Natural killer cell (primary cell): ENCODE results near the gene ATF6B. TPM values are rescaled to one million over a fixed set of nuclear protein-coding genes. Genes with fewer than 3 reads are reported as not detected.

ENCODE experiments used
- ATAC-seq, 3 donors: fragments of 150-1000 bp in 2 of 3; fragments of 200-7000 bp in 1 of 3; cut with Tn5 transposase; 1 replicate in 1 of 3; 2 replicates in 2 of 3; pipeline ENCODE4 v1.10.0; 2021; ENCODE audit warnings: mild to moderate bottlenecking in 2 of 3, moderate library complexity in 2 of 3
- DNase-seq, 2 donors: peaks; one replicate each; pipeline versions ENCODE4 v3.0.0 to v3.0.0-alpha.2; 2013 to 2021; ENCODE audit warnings: mixed read lengths in 1 of 2
- H3K27ac ChIP-seq: one replicate; pipeline ENCODE4 v1.5.1; 2013; ENCODE audit warnings: mild to moderate bottlenecking, low read length
- H3K27me3 ChIP-seq: one replicate; pipeline ENCODE4 v1.6.1; 2013; ENCODE audit warnings: low read length; ENCODE audit not compliant: control insufficient read depth, insufficient read depth
- H3K36me3 ChIP-seq: one replicate; pipeline ENCODE4 v1.6.1; 2013; ENCODE audit warnings: low read length; ENCODE audit not compliant: control insufficient read depth, insufficient read depth
- H3K4me1 ChIP-seq: one replicate; pipeline ENCODE4 v1.6.1; 2013; ENCODE audit warnings: low read length; ENCODE audit not compliant: control insufficient read depth, insufficient read depth
- H3K4me3 ChIP-seq: one replicate; pipeline ENCODE4 v1.5.1; 2013; ENCODE audit warnings: low read length
- H3K9me3 ChIP-seq: one replicate; pipeline ENCODE4 v1.6.1; 2013; ENCODE audit warnings: low read length; ENCODE audit not compliant: control insufficient read depth, insufficient read depth
- H3K27ac Mint-ChIP-seq, 2 donors: one replicate each; pipeline ENCODE4 v1.8.0; 2022; ENCODE audit warnings: mild to moderate bottlenecking in 2 of 2, mixed read lengths in 2 of 2, moderate library complexity in 1 of 2
- H3K27me3 Mint-ChIP-seq, 2 donors: one replicate each; pipeline ENCODE4 v1.8.0; 2022; ENCODE audit warnings: low read depth in 2 of 2, mixed read lengths in 2 of 2
- H3K36me3 Mint-ChIP-seq: one replicate; pipeline ENCODE4 v1.8.0; 2022; ENCODE audit warnings: mixed read lengths
- H3K4me1 Mint-ChIP-seq, 2 donors: one replicate each; pipeline ENCODE4 v1.8.0; 2022; ENCODE audit warnings: mixed read lengths in 2 of 2
- H3K4me3 Mint-ChIP-seq: one replicate; pipeline ENCODE4 v1.8.0; 2022; ENCODE audit warnings: mild to moderate bottlenecking, moderate library complexity, mixed read lengths
- H3K9me3 Mint-ChIP-seq, 2 donors: one replicate each; pipeline ENCODE4 v1.8.0; 2022; ENCODE audit warnings: mixed read lengths in 2 of 2
- CTCF ChIP-seq: fragments of 200-600 bp; IDR thresholded peaks from one replicate; pipeline ENCODE4 v1.8.0; 2022; ENCODE audit warnings: antibody characterized with exemption
- WGBS: methylation state at CpG from one replicate; pipeline ENCODE4 v1.1.7; 2013; ENCODE audit warnings: missing lambda C conversion rate; ENCODE audit not compliant: insufficient coverage; 5-methylcytosine and 5-hydroxymethylcytosine counted together
- intact Hi-C: fragments of 100-400 bp; cut with micrococcal nuclease; formaldehyde crosslinking; loops from one replicate; pipeline ENCODE4 v1.14.2; 2022
- total RNA-seq, 4 donors: library from RNA; stranded (reverse); fragments of 120-200 nt in 1 of 4; gene quantifications; one replicate each; pipeline versions ENCODE4 v1.2.3 to v1.2.4, GENCODE V29; 2013 to 2022

ATF6B gene
- total RNA-seq, 3 donors from 2014 or later (not counting 1 experiment from before 2014, with no cell fraction given), result 157 to 187 (median 178) TPM

- Histone ChIP-seq H3K4me1 (no peaks in the 10 kb centered on the region), H3K27me3 (peaks cover 11% of the 10 kb centered on the region), H3K4me3 (no peak overlapping the region), H3K9me3 (no peaks in the 10 kb centered on the region), H3K36me3 (no peaks in the 10 kb centered on the region), H3K27ac (no peak overlapping the region)
- WGBS, result 70% methylated on average over 30 of the region's 30 CpGs
- ATAC-seq, result no peak
- peaks cover 0 to 4% of the 10 kb centered on the region in 2 donors for H3K4me1 Mint-ChIP-seq
- H3K9me3 Mint-ChIP-seq, result no peaks in the 10 kb centered on the region
- H3K4me3 Mint-ChIP-seq, result no peak overlapping the region
- no peak for TF ChIP-seq CTCF
- intact Hi-C loops, result no loop called here
- H3K27me3 Mint-ChIP-seq, result peaks cover 41 to 45% of the 10 kb centered on the region in 2 donors
- H3K36me3 Mint-ChIP-seq, result no peaks in the 10 kb centered on the region
- DNase-seq, result no peak
- no peak overlapping the region for H3K27ac Mint-ChIP-seq
Observed at GRCh38 chr6:32095338-32096086, 32.5 kb downstream of the ATF6B start.

GRCh38 chr6:32092760-32093497 is 35.1 kb downstream of the ATF6B start:
- intact Hi-C loops, result no loop called here
- H3K27me3 Mint-ChIP-seq, result peaks cover 26 to 32% of the 10 kb centered on the region in 2 donors
- peaks cover 0 to 4% of the 10 kb centered on the region in 2 donors for H3K4me1 Mint-ChIP-seq
- H3K4me3 ChIP-seq, result no peak overlapping the region
- DNase-seq (no peak), ATAC-seq (no peak)
- H3K36me3 Mint-ChIP-seq, result no peaks in the 10 kb centered on the region
- no peaks in the 10 kb centered on the region for H3K4me1 ChIP-seq
- H3K9me3 ChIP-seq, result no peaks in the 10 kb centered on the region
- H3K27ac Mint-ChIP-seq, result no peak overlapping the region
- no peak for TF ChIP-seq CTCF
- no peak overlapping the region for H3K27ac ChIP-seq
- H3K4me3 Mint-ChIP-seq, result no peak overlapping the region
- no peaks in the 10 kb centered on the region for H3K9me3 Mint-ChIP-seq
- H3K27me3 ChIP-seq, result peaks cover 14% of the 10 kb centered on the region
- no peaks in the 10 kb centered on the region for H3K36me3 ChIP-seq
- WGBS, result 88% methylated on average over 6 of the region's 8 CpGs

- ATAC-seq (no peak), DNase-seq (no peak)
- Histone ChIP-seq H3K36me3 (no peaks in the 10 kb centered on the region), H3K27me3 (peaks cover 18% of the 10 kb centered on the region), H3K27ac (no peak overlapping the region), H3K4me3 (no peak overlapping the region), H3K4me1 (peaks cover 8% of the 10 kb centered on the region), H3K9me3 (no peaks in the 10 kb centered on the region)
- Mint-ChIP-seq H3K4me1 (peaks cover 0 to 6% of the 10 kb centered on the region in 2 donors), H3K27ac (no peak overlapping the region), H3K36me3 (no peaks in the 10 kb centered on the region), H3K4me3 (peak overlapping the region; percentile 19), H3K27me3 (peaks cover 31 to 42% of the 10 kb centered on the region in 2 donors), H3K9me3 (no peaks in the 10 kb centered on the region)
- 92% methylated on average over 10 of the region's 10 CpGs for WGBS
- intact Hi-C loops, result no loop called here
- TF ChIP-seq CTCF, result no peak
Observed at GRCh38 chr6:32089082-32089828, 38.8 kb downstream of the ATF6B start.
